SK-N-SH (cell line): Measurements from ENCODE around the gene FOXI2. TPM values are rescaled to one million over a fixed set of nuclear protein-coding genes. Genes with fewer than 3 reads are reported as not detected.

Experiments used
- CTCF ChIA-PET: fragments of 300-600, 350-600 bp; formaldehyde crosslinking; extraction: SDS; loops from one replicate; lab custom pipeline; 2021; lab: Yijun Ruan, JAX
- POLR2A ChIA-PET: fragments of 350-600 bp; sonication (Branson Sonifier 250); formaldehyde crosslinking; extraction: SDS; loops from one replicate; lab custom pipeline; 2020; ENCODE audit warnings: antibody characterized with exemption, inconsistent platforms; lab: Yijun Ruan, JAX
- DNase-seq: peaks from one replicate; pipeline ENCODE4 v3.0.0; 2012
- H2AFZ ChIP-seq: fragments of 200-600 bp; sonication (generic); 2 replicates; pipeline ENCODE4 v1.8.1; 2016; ENCODE audit warnings: antibody characterized with exemption, mild to moderate bottlenecking, low read depth
- H3F3A ChIP-seq: fragments of 200-600 bp; sonication (generic); replicated peaks from 2 replicates; pipeline ENCODE3; 2016; ENCODE audit warnings: antibody characterized with exemption, mild to moderate bottlenecking; ENCODE audit not compliant: insufficient read depth
- H3K27ac ChIP-seq, 2 experiments: fragments of 200-500 bp in 1 of 2; fragments of 200-600 bp in 1 of 2; sonication (Bioruptor generic) in 1 of 2; sonication (generic), shearing (Covaris generic) in 1 of 2; 2 replicates each; pipeline versions ENCODE4 v1.5.1 to v1.6.1; 2014 to 2016; ENCODE audit warnings: low read depth in 2 of 2, inconsistent platforms in 1 of 2, low read length in 1 of 2, mild to moderate bottlenecking in 1 of 2, mixed read lengths in 1 of 2
- H3K27me3 ChIP-seq: fragments of 200-600 bp; sonication (generic), shearing (Covaris generic); 2 replicates; pipeline ENCODE4 v1.6.1; 2016; ENCODE audit warnings: mixed run types; ENCODE audit not compliant: insufficient read depth
- H3K36me3 ChIP-seq, 2 experiments: fragments of 200-500 bp in 1 of 2; fragments of 200-600 bp in 1 of 2; sonication (Bioruptor generic) in 1 of 2; sonication (generic) in 1 of 2; replicated peaks in 1 of 2; 2 replicates each; pipeline versions ENCODE3 to v1.5.1; 2014 to 2016; ENCODE audit warnings: low read length in 1 of 2, mild to moderate bottlenecking in 1 of 2; ENCODE audit not compliant: insufficient read depth in 2 of 2, control insufficient read depth in 1 of 2
- H3K4me1 ChIP-seq, 2 experiments: fragments of 200-500 bp in 1 of 2; fragments of 200-600 bp in 1 of 2; sonication (Bioruptor generic) in 1 of 2; sonication (generic), shearing (Covaris generic) in 1 of 2; 2 replicates each; pipeline versions ENCODE4 v1.5.1 to v1.6.1; 2014 to 2016; ENCODE audit warnings: low read depth in 1 of 2, low read length in 1 of 2, mixed run types in 1 of 2; ENCODE audit not compliant: insufficient read depth in 2 of 2, control insufficient read depth in 1 of 2
- H3K4me2 ChIP-seq: fragments of 200-600 bp; sonication (generic), shearing (Covaris generic); 2 replicates; pipeline ENCODE4 v1.6.1; 2017; ENCODE audit warnings: mixed run types
- H3K4me3 ChIP-seq, 2 experiments: fragments of 200-500 bp in 1 of 2; fragments of 200-600 bp in 1 of 2; sonication (Bioruptor generic) in 1 of 2; sonication (generic), shearing (Covaris generic) in 1 of 2; 2 replicates each; pipeline versions ENCODE4 v1.5.1 to v1.8.1; 2014 to 2016; ENCODE audit warnings: low read depth in 2 of 2, inconsistent platforms in 1 of 2, low read length in 1 of 2, mild to moderate bottlenecking in 1 of 2, mixed read lengths in 1 of 2, moderate library complexity in 1 of 2
- H3K79me2 ChIP-seq: fragments of 200-600 bp; sonication (generic); 2 replicates; pipeline ENCODE4 v1.8.1; 2017; ENCODE audit warnings: mild to moderate bottlenecking; ENCODE audit not compliant: insufficient read depth
- H3K9ac ChIP-seq: fragments of 200-600 bp; sonication (generic); 2 replicates; pipeline ENCODE4 v1.6.1; 2017; ENCODE audit warnings: mixed run types
- H3K9me2 ChIP-seq: fragments of 200-600 bp; sonication (generic); 2 replicates; pipeline ENCODE4 v1.6.1; 2017; ENCODE audit warnings: mixed run types
- H3K9me3 ChIP-seq: fragments of 200-600 bp; sonication (generic); 2 replicates; pipeline ENCODE4 v1.6.1; 2017; ENCODE audit warnings: mixed run types, mild to moderate bottlenecking, moderate library complexity
- H4K20me1 ChIP-seq: fragments of 200-600 bp; sonication (generic); 2 replicates; pipeline ENCODE4 v1.6.1; 2017; ENCODE audit warnings: mild to moderate bottlenecking, mixed run types; ENCODE audit not compliant: insufficient read depth
- CHD2 ChIP-seq: fragments of 150-350 bp; IDR thresholded peaks from 2 replicates; pipeline ENCODE4 v1.6.1; 2018; ENCODE audit warnings: low read length; ENCODE audit not compliant: partially characterized antibody
- EP300 ChIP-seq, 2 experiments: IDR thresholded peaks; 2 replicates each; pipeline versions ENCODE4 v1.4.0 to v1.6.1; 2012; ENCODE audit warnings: borderline replicate concordance in 1 of 2, low read depth in 1 of 2, low read length in 1 of 2
- EZH2phosphoT487 ChIP-seq: fragments of 200-600 bp; sonication (generic); IDR thresholded peaks from 2 replicates; pipeline ENCODE4 v1.6.1; 2017; ENCODE audit warnings: low read depth, mixed run types, mild to moderate bottlenecking, antibody characterized with exemption, moderate library complexity, borderline replicate concordance
- GATA2 ChIP-seq: sonication (generic); formaldehyde crosslinking; IDR thresholded peaks from 2 replicates; pipeline ENCODE4 v1.5.0; 2020; ENCODE audit warnings: mild to moderate bottlenecking, missing genetic modification reagents
- RFX5 ChIP-seq: IDR thresholded peaks from 2 replicates; pipeline ENCODE4 v1.6.1; 2012; ENCODE audit warnings: mild to moderate bottlenecking, improper control_type of control experiment, low read length
- RXRA ChIP-seq: IDR thresholded peaks from 2 replicates; pipeline ENCODE4 v1.4.0; 2012; ENCODE audit warnings: low read depth, mild to moderate bottlenecking, borderline replicate concordance
- TEAD4 ChIP-seq: IDR thresholded peaks from 2 replicates; pipeline ENCODE4 v1.4.0; 2012; ENCODE audit warnings: mild to moderate bottlenecking, borderline replicate concordance; ENCODE audit not compliant: insufficient read depth
- WGBS: methylation state at CpG from one replicate; pipeline ENCODE4 v1.1.6; 2017; ENCODE audit warnings: low lambda C conversion rate; 5-methylcytosine and 5-hydroxymethylcytosine counted together
- polyA plus RNA-seq, 3 experiments: library from polyadenylated mRNA; depleted of rRNA; stranded (reverse); fragments of >200 nt; gene quantifications; 2 replicates each; pipeline ENCODE4 v1.2.3, GENCODE V29; 2012
- TF ChIP-seq, protein P1 (sequence below): IDR thresholded peaks from 2 replicates; pipeline ENCODE4 v1.4.0; 2012; ENCODE audit warnings: low read depth, borderline replicate concordance
- TF ChIP-seq, protein P2 (sequence below): IDR thresholded peaks from 2 replicates; pipeline ENCODE4 v1.4.0; 2012; ENCODE audit warnings: low read depth, borderline replicate concordance

Gene FOXI2
- polyA plus RNA-seq, 1 of the 3 experiments (the other 2 are of a cell fraction): not detected

GRCh38 chr10:127737563-127738511, 852 bp downstream of the FOXI2 start:
- Histone ChIP-seq H3K27me3 (no peaks in the 10 kb centered on the region), H3K79me2 (no peaks in the 10 kb centered on the region), H3F3A (no peaks in the 10 kb centered on the region), H3K27ac (no peak overlapping the region), H3K9me3 (no peaks in the 10 kb centered on the region), H4K20me1 (no peaks in the 10 kb centered on the region), H3K9ac (no peak overlapping the region), H3K4me1 (no peaks in the 10 kb centered on the region), H3K4me2 (no peak overlapping the region), H3K9me2 (no peaks in the 10 kb centered on the region), H3K36me3 (no peaks in the 10 kb centered on the region), H2AFZ (no peak overlapping the region), H3K4me3 (no peak overlapping the region)
- WGBS: 17% methylated on average over 22 of the region's 59 CpGs
- CTCF ChIA-PET: interaction anchor here (1.5 kb wide), 1 partner anchor 22 kb away, joined by 4 read pairs; no protein-coding TSS in a partner anchor
- peak; percentile 22 for DNase-seq
- TF ChIP-seq CHD2: no peak
- POLR2A ChIA-PET: no interaction called here

DNA sequence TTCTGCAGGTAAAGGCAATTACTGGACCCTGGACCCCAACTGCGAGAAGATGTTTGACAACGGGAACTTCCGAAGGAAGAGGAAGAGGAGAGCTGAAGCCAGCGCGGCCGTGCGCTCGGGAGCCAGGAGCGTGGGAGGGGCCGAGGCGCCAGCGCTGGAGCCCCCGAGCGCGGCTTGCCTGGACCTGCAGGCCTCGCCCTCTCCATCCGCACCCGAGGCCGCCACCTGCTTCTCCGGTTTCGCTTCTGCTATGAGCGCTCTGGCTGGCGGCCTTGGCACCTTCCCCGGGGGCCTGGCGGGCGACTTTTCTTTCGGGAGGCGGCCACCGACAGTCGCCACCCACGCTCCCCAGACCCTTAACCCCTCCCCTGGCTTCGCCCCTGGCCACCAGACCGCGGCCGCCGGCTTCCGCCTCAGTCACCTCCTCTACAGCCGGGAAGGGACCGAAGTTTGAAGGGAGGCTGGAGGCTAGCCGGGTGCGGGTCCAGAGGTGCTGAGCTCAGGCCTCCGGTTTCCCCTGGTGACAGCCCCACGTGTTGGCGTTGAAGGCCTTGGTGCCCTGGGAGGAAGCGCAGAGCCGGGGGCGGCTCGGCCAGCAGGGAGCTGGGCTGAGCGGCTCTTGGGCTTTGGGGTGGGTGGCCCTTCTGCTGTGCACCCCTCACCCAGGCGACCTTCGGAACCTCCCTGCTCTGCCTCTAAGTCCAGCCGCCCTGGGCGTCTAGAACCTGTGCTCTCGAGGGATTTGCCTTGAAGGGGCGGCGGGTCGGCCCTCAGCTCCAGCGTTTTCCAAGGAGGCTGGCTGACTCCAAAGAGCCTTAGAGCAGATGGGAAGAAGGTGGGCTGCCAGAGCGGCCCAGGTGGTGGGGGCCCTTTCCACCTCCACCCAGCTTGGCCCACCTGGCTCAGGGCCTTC, 1.8 kb downstream of the FOXI2 start:
- H3K9ac ChIP-seq: no peak overlapping the region
- H4K20me1 ChIP-seq: no peaks in the 10 kb centered on the region
- no peaks in the 10 kb centered on the region for H3K4me1 ChIP-seq
- H3K36me3 ChIP-seq: no peaks in the 10 kb centered on the region
- H2AFZ ChIP-seq: no peak overlapping the region
- TF ChIP-seq RFX5: no peak
- TF ChIP-seq RXRA: no peak
- no peak for TF ChIP-seq TEAD4
- TF ChIP-seq, protein P1, sequence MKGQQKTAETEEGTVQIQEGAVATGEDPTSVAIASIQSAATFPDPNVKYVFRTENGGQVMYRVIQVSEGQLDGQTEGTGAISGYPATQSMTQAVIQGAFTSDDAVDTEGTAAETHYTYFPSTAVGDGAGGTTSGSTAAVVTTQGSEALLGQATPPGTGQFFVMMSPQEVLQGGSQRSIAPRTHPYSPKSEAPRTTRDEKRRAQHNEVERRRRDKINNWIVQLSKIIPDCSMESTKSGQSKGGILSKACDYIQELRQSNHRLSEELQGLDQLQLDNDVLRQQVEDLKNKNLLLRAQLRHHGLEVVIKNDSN: no peak
- TF ChIP-seq CHD2: no peak
- no peak for TF ChIP-seq GATA2 (CRISPR knock-in tag)
- no peak for TF ChIP-seq EZH2phosphoT487
- TF ChIP-seq, protein P2, sequence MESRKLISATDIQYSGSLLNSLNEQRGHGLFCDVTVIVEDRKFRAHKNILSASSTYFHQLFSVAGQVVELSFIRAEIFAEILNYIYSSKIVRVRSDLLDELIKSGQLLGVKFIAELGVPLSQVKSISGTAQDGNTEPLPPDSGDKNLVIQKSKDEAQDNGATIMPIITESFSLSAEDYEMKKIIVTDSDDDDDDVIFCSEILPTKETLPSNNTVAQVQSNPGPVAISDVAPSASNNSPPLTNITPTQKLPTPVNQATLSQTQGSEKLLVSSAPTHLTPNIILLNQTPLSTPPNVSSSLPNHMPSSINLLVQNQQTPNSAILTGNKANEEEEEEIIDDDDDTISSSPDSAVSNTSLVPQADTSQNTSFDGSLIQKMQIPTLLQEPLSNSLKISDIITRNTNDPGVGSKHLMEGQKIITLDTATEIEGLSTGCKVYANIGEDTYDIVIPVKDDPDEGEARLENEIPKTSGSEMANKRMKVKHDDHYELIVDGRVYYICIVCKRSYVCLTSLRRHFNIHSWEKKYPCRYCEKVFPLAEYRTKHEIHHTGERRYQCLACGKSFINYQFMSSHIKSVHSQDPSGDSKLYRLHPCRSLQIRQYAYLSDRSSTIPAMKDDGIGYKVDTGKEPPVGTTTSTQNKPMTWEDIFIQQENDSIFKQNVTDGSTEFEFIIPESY: no peak
- TF ChIP-seq EP300 (IDR thresholded peaks at IDR 0.05; ENCODE audit: borderline replicate concordance in 1 of 2, low read depth in 1 of 2, low read length in 1 of 2): no peak
- H3K27me3 ChIP-seq: no peaks in the 10 kb centered on the region
- CTCF ChIA-PET: interaction anchor here (1.5 kb wide), 1 partner anchor 23 kb away, joined by 4 read pairs; no protein-coding TSS in a partner anchor
- H3K9me2 ChIP-seq: no peaks in the 10 kb centered on the region
- no peak overlapping the region for H3K27ac ChIP-seq
- no peaks in the 10 kb centered on the region for H3K79me2 ChIP-seq
- peak; percentile 37 for DNase-seq
- no peak overlapping the region; a peak in 1 of 4 replicates for H3K4me3 ChIP-seq
- H3K4me2 ChIP-seq: no peak overlapping the region
- H3K9me3 ChIP-seq: no peaks in the 10 kb centered on the region
- POLR2A ChIA-PET: no interaction called here
- WGBS: 4% methylated on average over 22 of the region's 59 CpGs
- no peaks in the 10 kb centered on the region for H3F3A ChIP-seq
